SK-N-SH (cell line): Measurements from ENCODE around the gene CENPX. TPM values are rescaled to one million over a fixed set of nuclear protein-coding genes. Genes with fewer than 3 reads are reported as not detected.

Source experiments
- CTCF ChIA-PET: fragments of 300-600, 350-600 bp; formaldehyde crosslinking; extraction: SDS; loops from one replicate; lab custom pipeline; 2021; lab: Yijun Ruan, JAX
- POLR2A ChIA-PET: fragments of 350-600 bp; sonication (Branson Sonifier 250); formaldehyde crosslinking; extraction: SDS; loops from one replicate; lab custom pipeline; 2020; ENCODE audit warnings: antibody characterized with exemption, inconsistent platforms; lab: Yijun Ruan, JAX
- DNase-seq: peaks from one replicate; pipeline ENCODE4 v3.0.0; 2012
- H2AFZ ChIP-seq: fragments of 200-600 bp; sonication (generic); 2 replicates; pipeline ENCODE4 v1.8.1; 2016; ENCODE audit warnings: antibody characterized with exemption, mild to moderate bottlenecking, low read depth
- H3F3A ChIP-seq: fragments of 200-600 bp; sonication (generic); replicated peaks from 2 replicates; pipeline ENCODE3; 2016; ENCODE audit warnings: antibody characterized with exemption, mild to moderate bottlenecking; ENCODE audit not compliant: insufficient read depth
- H3K27ac ChIP-seq, 2 experiments: fragments of 200-500 bp in 1 of 2; fragments of 200-600 bp in 1 of 2; sonication (Bioruptor generic) in 1 of 2; sonication (generic), shearing (Covaris generic) in 1 of 2; 2 replicates each; pipeline versions ENCODE4 v1.5.1 to v1.6.1; 2014 to 2016; ENCODE audit warnings: low read depth in 2 of 2, inconsistent platforms in 1 of 2, low read length in 1 of 2, mild to moderate bottlenecking in 1 of 2, mixed read lengths in 1 of 2
- H3K27me3 ChIP-seq: fragments of 200-600 bp; sonication (generic), shearing (Covaris generic); 2 replicates; pipeline ENCODE4 v1.6.1; 2016; ENCODE audit warnings: mixed run types; ENCODE audit not compliant: insufficient read depth
- H3K36me3 ChIP-seq, 2 experiments: fragments of 200-500 bp in 1 of 2; fragments of 200-600 bp in 1 of 2; sonication (Bioruptor generic) in 1 of 2; sonication (generic) in 1 of 2; replicated peaks in 1 of 2; 2 replicates each; pipeline versions ENCODE3 to v1.5.1; 2014 to 2016; ENCODE audit warnings: low read length in 1 of 2, mild to moderate bottlenecking in 1 of 2; ENCODE audit not compliant: insufficient read depth in 2 of 2, control insufficient read depth in 1 of 2
- H3K4me1 ChIP-seq, 2 experiments: fragments of 200-500 bp in 1 of 2; fragments of 200-600 bp in 1 of 2; sonication (Bioruptor generic) in 1 of 2; sonication (generic), shearing (Covaris generic) in 1 of 2; 2 replicates each; pipeline versions ENCODE4 v1.5.1 to v1.6.1; 2014 to 2016; ENCODE audit warnings: low read depth in 1 of 2, low read length in 1 of 2, mixed run types in 1 of 2; ENCODE audit not compliant: insufficient read depth in 2 of 2, control insufficient read depth in 1 of 2
- H3K4me2 ChIP-seq: fragments of 200-600 bp; sonication (generic), shearing (Covaris generic); 2 replicates; pipeline ENCODE4 v1.6.1; 2017; ENCODE audit warnings: mixed run types
- H3K4me3 ChIP-seq, 2 experiments: fragments of 200-500 bp in 1 of 2; fragments of 200-600 bp in 1 of 2; sonication (Bioruptor generic) in 1 of 2; sonication (generic), shearing (Covaris generic) in 1 of 2; 2 replicates each; pipeline versions ENCODE4 v1.5.1 to v1.8.1; 2014 to 2016; ENCODE audit warnings: low read depth in 2 of 2, inconsistent platforms in 1 of 2, low read length in 1 of 2, mild to moderate bottlenecking in 1 of 2, mixed read lengths in 1 of 2, moderate library complexity in 1 of 2
- H3K79me2 ChIP-seq: fragments of 200-600 bp; sonication (generic); 2 replicates; pipeline ENCODE4 v1.8.1; 2017; ENCODE audit warnings: mild to moderate bottlenecking; ENCODE audit not compliant: insufficient read depth
- H3K9ac ChIP-seq: fragments of 200-600 bp; sonication (generic); 2 replicates; pipeline ENCODE4 v1.6.1; 2017; ENCODE audit warnings: mixed run types
- H3K9me2 ChIP-seq: fragments of 200-600 bp; sonication (generic); 2 replicates; pipeline ENCODE4 v1.6.1; 2017; ENCODE audit warnings: mixed run types
- H3K9me3 ChIP-seq: fragments of 200-600 bp; sonication (generic); 2 replicates; pipeline ENCODE4 v1.6.1; 2017; ENCODE audit warnings: mixed run types, mild to moderate bottlenecking, moderate library complexity
- H4K20me1 ChIP-seq: fragments of 200-600 bp; sonication (generic); 2 replicates; pipeline ENCODE4 v1.6.1; 2017; ENCODE audit warnings: mild to moderate bottlenecking, mixed run types; ENCODE audit not compliant: insufficient read depth
- CHD2 ChIP-seq: fragments of 150-350 bp; IDR thresholded peaks from 2 replicates; pipeline ENCODE4 v1.6.1; 2018; ENCODE audit warnings: low read length; ENCODE audit not compliant: partially characterized antibody
- EP300 ChIP-seq, 2 experiments: IDR thresholded peaks; 2 replicates each; pipeline versions ENCODE4 v1.4.0 to v1.6.1; 2012; ENCODE audit warnings: borderline replicate concordance in 1 of 2, low read depth in 1 of 2, low read length in 1 of 2
- EZH2phosphoT487 ChIP-seq: fragments of 200-600 bp; sonication (generic); IDR thresholded peaks from 2 replicates; pipeline ENCODE4 v1.6.1; 2017; ENCODE audit warnings: low read depth, mixed run types, mild to moderate bottlenecking, antibody characterized with exemption, moderate library complexity, borderline replicate concordance
- FOSL2 ChIP-seq: IDR thresholded peaks from 2 replicates; pipeline ENCODE4 v1.4.0; 2012; ENCODE audit warnings: low read depth, mild to moderate bottlenecking, moderate library complexity, borderline replicate concordance
- GABPA ChIP-seq: IDR thresholded peaks from 2 replicates; pipeline ENCODE4 v1.4.0; 2012; ENCODE audit warnings: low read depth, mild to moderate bottlenecking
- MEF2A ChIP-seq: IDR thresholded peaks from 2 replicates; pipeline ENCODE4 v1.4.0; 2012; ENCODE audit warnings: low read depth, borderline replicate concordance
- NFIC ChIP-seq: IDR thresholded peaks from 2 replicates; pipeline ENCODE4 v1.4.0; 2012; ENCODE audit warnings: borderline replicate concordance
- SMC3 ChIP-seq: IDR thresholded peaks from 2 replicates; pipeline ENCODE4 v1.6.1; 2012; ENCODE audit warnings: low read depth, low read length, improper control_type of control experiment
- TCF12 ChIP-seq: IDR thresholded peaks from 2 replicates; pipeline ENCODE4 v1.4.0; 2012
- YY1 ChIP-seq: IDR thresholded peaks from 2 replicates; pipeline ENCODE4 v1.4.0; 2012; ENCODE audit warnings: low read depth, mild to moderate bottlenecking
- WGBS: methylation state at CpG from one replicate; pipeline ENCODE4 v1.1.6; 2017; ENCODE audit warnings: low lambda C conversion rate; 5-methylcytosine and 5-hydroxymethylcytosine counted together
- polyA plus RNA-seq, 3 experiments: library from polyadenylated mRNA; depleted of rRNA; stranded (reverse); fragments of >200 nt; gene quantifications; 2 replicates each; pipeline ENCODE4 v1.2.3, GENCODE V29; 2012
- TF ChIP-seq, protein P1 (sequence below): fragments of 150-350 bp; IDR thresholded peaks from 2 replicates; pipeline ENCODE4 v1.6.1; 2017; ENCODE audit warnings: antibody characterized with exemption, low read length, low read depth, borderline replicate concordance
- TF ChIP-seq, protein P2 (sequence below): IDR thresholded peaks from 2 replicates; pipeline ENCODE4 v1.4.0; 2012; ENCODE audit warnings: low read depth
- TF ChIP-seq, protein P3 (sequence below): IDR thresholded peaks from 2 replicates; pipeline ENCODE4 v1.4.0; 2012; ENCODE audit warnings: low read depth, borderline replicate concordance
- TF ChIP-seq, protein P4 (sequence below): IDR thresholded peaks from 2 replicates; pipeline ENCODE4; 2012

Gene CENPX
- polyA plus RNA-seq, 1 of the 3 experiments (the other 2 are of a cell fraction): 255 TPM

DNA sequence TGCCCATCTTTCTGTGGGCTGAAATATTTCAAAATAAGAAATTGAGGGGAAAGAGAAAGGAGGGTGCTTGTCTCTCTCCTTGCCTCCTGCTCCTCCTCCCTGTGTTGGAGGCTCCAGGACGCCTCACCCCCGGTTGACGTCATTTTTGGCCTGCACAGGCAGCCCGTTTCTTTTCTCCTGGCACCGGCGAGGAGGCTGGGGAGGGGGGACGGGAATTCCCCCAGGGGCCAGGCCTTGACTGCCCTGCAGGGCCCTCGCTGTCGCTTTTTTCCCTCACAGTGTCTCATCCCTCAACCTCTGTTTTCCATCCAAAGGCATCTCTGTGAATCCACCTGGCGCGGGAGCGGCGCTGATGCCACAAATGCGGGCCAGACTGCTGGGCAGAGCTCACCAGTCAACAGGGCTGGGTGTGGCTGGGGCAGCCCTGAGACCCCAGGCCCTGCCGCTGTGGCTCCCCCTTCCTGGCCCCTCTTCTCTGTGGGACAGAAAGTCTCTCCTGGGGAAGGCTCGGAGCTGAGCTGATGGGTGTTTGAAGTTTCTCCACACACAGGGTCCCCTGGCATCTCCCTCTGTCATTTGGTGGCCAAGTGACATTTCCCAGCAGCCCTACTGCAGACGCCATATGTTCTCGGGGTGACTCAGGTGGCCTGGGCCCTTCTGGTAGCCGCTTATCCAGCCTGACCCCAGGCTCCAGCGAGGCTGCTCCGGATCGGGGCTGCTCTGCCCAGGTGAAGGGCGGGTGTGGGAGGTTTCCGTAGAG lies 16.0 kb downstream of the CENPX start:
- H3K36me3 ChIP-seq: no peaks in the 10 kb centered on the region
- peaks cover 28% of the 10 kb centered on the region for H3F3A ChIP-seq
- H3K4me3 ChIP-seq: no peak overlapping the region
- H3K4me1 ChIP-seq: peaks cover 16 to 44% of the 10 kb centered on the region in 2 experiments; a peak in 3 of 4 replicates
- peaks cover 12% of the 10 kb centered on the region; the same call in 1 of the 2 replicates for H3K79me2 ChIP-seq
- 47% methylated on average over 18 of the region's 24 CpGs for WGBS
- TF ChIP-seq NFIC: peak; percentile 93
- TF ChIP-seq FOSL2: no peak; the same call in 1 of the 2 replicates
- no peak for TF ChIP-seq SMC3
- TF ChIP-seq GABPA: no peak
- TF ChIP-seq TCF12: peak; percentile 74
- TF ChIP-seq, protein P1, sequence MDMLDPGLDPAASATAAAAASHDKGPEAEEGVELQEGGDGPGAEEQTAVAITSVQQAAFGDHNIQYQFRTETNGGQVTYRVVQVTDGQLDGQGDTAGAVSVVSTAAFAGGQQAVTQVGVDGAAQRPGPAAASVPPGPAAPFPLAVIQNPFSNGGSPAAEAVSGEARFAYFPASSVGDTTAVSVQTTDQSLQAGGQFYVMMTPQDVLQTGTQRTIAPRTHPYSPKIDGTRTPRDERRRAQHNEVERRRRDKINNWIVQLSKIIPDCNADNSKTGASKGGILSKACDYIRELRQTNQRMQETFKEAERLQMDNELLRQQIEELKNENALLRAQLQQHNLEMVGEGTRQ: no peak
- no peak for TF ChIP-seq MEF2A
- TF ChIP-seq CHD2: no peak
- peak in 1 of 2 experiments; percentile 44; a peak in 1 of 4 replicates for TF ChIP-seq EP300 (IDR thresholded peaks at IDR 0.05; ENCODE audit: borderline replicate concordance in 1 of 2, low read depth in 1 of 2, low read length in 1 of 2)
- TF ChIP-seq, protein P2, sequence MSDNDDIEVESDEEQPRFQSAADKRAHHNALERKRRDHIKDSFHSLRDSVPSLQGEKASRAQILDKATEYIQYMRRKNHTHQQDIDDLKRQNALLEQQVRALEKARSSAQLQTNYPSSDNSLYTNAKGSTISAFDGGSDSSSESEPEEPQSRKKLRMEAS: peak; percentile 67; the same call in 1 of the 2 replicates
- TF ChIP-seq, protein P3, sequence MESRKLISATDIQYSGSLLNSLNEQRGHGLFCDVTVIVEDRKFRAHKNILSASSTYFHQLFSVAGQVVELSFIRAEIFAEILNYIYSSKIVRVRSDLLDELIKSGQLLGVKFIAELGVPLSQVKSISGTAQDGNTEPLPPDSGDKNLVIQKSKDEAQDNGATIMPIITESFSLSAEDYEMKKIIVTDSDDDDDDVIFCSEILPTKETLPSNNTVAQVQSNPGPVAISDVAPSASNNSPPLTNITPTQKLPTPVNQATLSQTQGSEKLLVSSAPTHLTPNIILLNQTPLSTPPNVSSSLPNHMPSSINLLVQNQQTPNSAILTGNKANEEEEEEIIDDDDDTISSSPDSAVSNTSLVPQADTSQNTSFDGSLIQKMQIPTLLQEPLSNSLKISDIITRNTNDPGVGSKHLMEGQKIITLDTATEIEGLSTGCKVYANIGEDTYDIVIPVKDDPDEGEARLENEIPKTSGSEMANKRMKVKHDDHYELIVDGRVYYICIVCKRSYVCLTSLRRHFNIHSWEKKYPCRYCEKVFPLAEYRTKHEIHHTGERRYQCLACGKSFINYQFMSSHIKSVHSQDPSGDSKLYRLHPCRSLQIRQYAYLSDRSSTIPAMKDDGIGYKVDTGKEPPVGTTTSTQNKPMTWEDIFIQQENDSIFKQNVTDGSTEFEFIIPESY: no peak
- no peak for TF ChIP-seq YY1
- no peak for TF ChIP-seq EZH2phosphoT487
- TF ChIP-seq, protein P4, sequence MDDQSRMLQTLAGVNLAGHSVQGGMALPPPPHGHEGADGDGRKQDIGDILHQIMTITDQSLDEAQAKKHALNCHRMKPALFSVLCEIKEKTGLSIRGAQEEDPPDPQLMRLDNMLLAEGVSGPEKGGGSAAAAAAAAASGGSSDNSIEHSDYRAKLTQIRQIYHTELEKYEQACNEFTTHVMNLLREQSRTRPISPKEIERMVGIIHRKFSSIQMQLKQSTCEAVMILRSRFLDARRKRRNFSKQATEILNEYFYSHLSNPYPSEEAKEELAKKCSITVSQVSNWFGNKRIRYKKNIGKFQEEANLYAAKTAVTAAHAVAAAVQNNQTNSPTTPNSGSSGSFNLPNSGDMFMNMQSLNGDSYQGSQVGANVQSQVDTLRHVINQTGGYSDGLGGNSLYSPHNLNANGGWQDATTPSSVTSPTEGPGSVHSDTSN: peak; percentile 59
- no peak for DNase-seq
- peak overlapping the region in 1 of 2 experiments; percentile 63; a peak in 3 of 4 replicates for H3K27ac ChIP-seq
- peak overlapping the region; percentile 69 for H3K9ac ChIP-seq
- H4K20me1 ChIP-seq: no peaks in the 10 kb centered on the region
- H3K9me3 ChIP-seq: no peaks in the 10 kb centered on the region
- H3K4me2 ChIP-seq: peak overlapping the region; percentile 60; the same call in 1 of the 2 replicates
- H3K9me2 ChIP-seq: no peaks in the 10 kb centered on the region
- ChIA-PET POLR2A (no interaction called here), CTCF (interaction anchor here (0.7 to 35.7 kb wide), 3 partner anchors 14 to 1085 kb away, joined by 3 to 1216 read pairs (median 3); partner anchors contain the start of gene NOTUM)
- H2AFZ ChIP-seq: no peak overlapping the region
- H3K27me3 ChIP-seq: no peaks in the 10 kb centered on the region
